Left forelimb (tissue), 1 donor: ENCODE data around the gene UCKL1.

Experiments
- DNase-seq: peaks from one replicate; pipeline ENCODE4 v3.0.0-alpha.2; 2018; ENCODE audit warnings: low spot score

Gene UCKL1

DNA sequence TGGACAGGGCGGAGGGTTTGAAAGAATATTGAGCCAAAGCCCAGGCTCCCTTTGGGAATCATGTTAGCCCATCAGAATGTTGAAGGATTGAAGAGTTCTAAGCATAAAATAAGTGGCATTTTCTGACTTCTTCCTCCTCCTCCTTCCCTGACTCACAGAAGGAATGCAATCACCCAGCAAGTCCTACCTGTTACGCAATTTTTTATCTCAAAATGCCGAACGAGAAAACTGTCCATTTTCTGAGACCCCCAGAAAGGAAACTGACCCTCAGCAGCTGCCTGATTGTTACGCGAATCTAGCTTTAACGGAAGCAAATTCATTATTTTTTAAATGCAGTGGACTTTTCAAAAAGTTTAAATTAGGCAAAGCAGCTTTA lies 66.0 kb downstream of the UCKL1 start:
- DNase-seq: no peak
